NB4 (cell line): Measurements from ENCODE around the gene CACNA1B.

Experiments
- CTCF ChIP-seq: IDR thresholded peaks from one replicate; pipeline ENCODE4 v1.5.1; 2012; ENCODE audit warnings: low read depth, low read length
- MAX ChIP-seq: IDR thresholded peaks from 2 replicates; pipeline ENCODE4 v1.6.1; 2011; ENCODE audit warnings: low read depth, low read length
- POLR2A ChIP-seq: IDR thresholded peaks from 2 replicates; pipeline ENCODE4 v1.6.1; 2011; ENCODE audit warnings: mild to moderate bottlenecking; ENCODE audit not compliant: insufficient read length; ENCODE audit errors: extremely low read depth

- no peak for TF ChIP-seq CTCF
- TF ChIP-seq POLR2A, result no peak
- TF ChIP-seq MAX, result no peak
These were observed 159.6 kb downstream of the CACNA1B start for GRCh38 chr9:138037140-138037539.
